Subcutaneous adipose tissue (tissue), 4 donors: ENCODE data around the gene OXT. TPM values are rescaled to one million over a fixed set of nuclear protein-coding genes. Genes with fewer than 3 reads are reported as not detected.

Experiments used
- total RNA-seq, 4 donors: library from RNA; depleted of rRNA; stranded (reverse); fragments of >200 nt; gene quantifications; one replicate each; pipeline ENCODE4 v1.1.0, GENCODE V29; 2016
- TF ChIP-seq, protein P1 (sequence below): fragments of 450-650 bp; IDR thresholded peaks from one replicate; pipeline ENCODE4 v1.5.1; 2016; ENCODE audit warnings: low read depth, mild to moderate bottlenecking, control low read depth, antibody characterized with exemption, moderate library complexity

The OXT gene
- total RNA-seq, 4 donors from 2014 or later: 2.0 to 3.5 (median 2.3) TPM; not detected in 1

DNA sequence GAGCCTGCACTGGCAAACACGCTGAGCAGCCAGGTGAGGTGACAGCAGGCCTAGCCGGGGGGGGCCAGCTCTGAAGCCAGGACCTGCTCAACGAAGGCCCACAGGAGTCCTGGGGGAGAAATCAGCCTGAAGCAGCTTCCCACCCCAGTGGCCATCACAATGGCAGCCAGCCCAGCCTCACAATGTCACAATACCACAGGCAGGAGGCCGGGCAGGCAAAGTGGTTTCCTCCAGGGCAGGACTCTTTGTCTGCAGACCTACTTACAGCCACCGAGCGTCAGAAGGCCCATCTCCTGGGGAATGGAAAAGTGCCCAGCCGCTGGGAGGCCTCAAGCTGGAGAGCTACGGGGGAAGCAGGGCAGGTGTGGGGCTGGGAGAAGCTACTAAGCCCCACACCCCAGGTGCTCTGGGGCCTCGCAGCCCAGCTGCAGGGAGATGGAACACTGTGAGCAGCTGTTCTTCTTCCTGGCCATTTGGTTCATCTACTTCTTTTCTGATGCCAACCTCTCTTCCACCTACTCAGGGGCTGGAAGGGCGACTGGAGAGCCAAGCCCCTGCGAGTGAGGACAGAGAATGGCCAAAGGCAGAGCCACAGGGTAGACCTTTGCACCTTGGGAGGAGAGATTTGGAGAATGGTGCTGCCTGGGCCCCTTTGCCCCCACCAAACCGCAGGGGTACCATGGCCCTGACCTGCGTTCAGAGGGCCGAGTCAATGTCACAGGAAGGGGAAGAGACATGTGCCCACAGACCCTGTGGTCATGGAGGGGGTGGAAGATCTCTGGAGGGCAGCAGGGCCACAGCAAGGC, 35.4 kb downstream of the OXT start:
- TF ChIP-seq, protein P1, sequence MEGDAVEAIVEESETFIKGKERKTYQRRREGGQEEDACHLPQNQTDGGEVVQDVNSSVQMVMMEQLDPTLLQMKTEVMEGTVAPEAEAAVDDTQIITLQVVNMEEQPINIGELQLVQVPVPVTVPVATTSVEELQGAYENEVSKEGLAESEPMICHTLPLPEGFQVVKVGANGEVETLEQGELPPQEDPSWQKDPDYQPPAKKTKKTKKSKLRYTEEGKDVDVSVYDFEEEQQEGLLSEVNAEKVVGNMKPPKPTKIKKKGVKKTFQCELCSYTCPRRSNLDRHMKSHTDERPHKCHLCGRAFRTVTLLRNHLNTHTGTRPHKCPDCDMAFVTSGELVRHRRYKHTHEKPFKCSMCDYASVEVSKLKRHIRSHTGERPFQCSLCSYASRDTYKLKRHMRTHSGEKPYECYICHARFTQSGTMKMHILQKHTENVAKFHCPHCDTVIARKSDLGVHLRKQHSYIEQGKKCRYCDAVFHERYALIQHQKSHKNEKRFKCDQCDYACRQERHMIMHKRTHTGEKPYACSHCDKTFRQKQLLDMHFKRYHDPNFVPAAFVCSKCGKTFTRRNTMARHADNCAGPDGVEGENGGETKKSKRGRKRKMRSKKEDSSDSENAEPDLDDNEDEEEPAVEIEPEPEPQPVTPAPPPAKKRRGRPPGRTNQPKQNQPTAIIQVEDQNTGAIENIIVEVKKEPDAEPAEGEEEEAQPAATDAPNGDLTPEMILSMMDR: no peak

DNA sequence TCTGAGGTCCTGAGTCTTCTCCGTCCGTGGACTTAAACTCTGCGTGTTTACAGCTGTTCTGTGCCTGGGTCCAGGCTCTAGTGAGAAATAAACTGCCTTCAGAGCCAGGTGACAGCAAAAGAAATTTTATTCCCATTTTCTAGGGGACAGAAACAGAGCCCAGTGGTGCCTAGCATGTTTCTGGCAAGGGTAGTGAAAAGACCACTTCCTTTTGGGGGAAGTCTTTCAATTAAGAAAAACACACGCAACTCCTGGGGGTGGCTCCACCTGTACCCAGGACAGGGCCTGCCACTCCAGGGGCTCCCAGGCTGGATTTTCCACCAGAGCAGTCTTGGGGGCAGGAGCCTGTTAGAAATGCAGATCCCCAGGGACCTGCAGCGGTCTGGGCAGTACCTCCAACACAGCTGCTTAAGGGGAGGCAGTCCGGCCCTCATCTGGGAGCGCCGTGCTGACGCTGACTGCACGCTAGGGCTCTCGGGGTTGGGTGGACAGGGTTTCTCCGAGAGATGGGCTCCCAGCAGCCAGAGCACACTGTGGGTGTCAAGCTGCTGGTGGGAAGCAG, 36.1 kb downstream of the OXT start:
- TF ChIP-seq, protein P1: no peak

DNA sequence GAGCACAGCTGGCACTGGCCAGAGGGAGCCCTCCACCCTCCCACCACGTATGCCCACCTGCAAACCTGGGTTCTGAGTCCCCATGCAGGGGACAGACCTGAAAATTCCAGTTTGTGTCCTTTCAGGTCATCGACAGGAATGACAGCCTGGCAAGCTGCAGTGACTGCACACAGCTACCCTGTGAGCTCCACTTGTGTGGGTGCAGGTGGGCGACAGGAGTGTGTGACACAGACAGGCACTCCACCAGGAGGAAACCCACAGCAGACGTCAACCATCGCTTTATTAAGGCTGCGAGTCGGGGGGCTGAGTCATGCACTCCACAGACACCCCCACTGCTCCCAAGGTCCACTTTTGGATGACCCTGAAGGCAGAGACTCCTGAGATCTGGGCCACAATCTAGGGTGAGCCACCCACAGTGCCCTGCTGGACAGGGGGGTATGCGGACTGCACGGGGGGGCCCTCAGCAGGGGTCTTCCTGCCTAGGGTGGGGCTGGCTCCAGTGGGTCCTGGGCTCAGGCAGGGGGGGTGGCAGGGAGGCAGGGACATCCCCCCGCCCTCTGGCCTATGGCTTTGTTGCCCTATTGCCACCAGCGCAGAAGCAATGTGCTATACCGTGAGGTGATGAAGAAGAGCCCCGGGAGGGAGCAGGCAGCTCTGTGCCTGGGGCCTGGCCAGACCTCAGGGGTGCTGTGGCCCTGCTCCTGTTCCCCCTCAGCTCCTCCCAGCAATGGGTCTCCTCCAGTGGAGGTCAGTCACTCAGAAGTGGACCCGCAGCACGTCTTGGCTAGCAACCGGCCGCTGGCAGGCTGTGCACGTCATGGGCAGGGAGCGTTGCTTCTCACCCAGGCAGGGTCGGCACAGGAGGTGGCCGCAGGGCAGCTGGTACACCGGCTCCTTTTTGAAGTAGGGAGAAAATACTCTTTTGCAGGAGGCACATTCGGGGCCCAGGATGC, 38.2 kb downstream of the OXT start:
- TF ChIP-seq, protein P1: no peak

DNA sequence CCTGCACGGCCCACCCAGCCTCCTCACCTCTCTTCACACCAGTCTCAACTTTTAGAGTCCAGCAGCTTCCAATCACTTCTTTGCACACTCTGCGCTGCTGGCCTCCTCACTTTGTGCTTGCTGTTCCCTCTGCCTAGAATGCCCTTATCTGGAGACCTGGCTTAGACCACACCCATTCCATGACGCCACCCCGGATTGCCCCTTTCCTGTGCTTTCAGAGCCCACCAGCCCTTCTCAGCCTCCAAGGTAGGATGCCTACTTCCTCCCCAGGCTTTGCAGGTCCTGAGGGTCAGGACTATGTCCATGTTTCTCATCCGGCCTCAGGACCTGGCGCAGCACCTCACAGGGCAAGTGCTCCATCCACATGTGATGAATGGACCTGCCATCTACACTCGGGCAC, 40.1 kb downstream of the OXT start:
- TF ChIP-seq, protein P1: no peak

DNA sequence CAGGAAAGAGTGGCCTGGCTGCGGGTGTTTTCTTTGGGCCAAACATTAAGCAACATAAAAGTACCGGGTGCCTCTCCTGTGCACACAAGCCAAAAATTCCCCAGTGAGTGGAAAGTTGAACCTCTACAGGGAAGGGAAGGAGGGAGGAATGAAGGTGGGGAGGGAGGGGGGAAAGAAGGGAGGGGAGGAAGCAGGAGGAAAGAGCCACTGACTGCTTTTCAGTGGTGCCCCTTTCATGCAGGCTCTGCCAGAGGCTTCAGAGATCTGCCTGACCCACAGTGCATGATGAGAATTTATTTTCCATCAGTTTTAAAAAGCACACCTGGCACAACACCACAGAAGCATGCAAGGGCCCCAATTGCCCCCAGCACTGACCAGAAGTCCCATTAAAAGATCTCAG, 40.6 kb downstream of the OXT start:
- TF ChIP-seq, protein P1: no peak

DNA sequence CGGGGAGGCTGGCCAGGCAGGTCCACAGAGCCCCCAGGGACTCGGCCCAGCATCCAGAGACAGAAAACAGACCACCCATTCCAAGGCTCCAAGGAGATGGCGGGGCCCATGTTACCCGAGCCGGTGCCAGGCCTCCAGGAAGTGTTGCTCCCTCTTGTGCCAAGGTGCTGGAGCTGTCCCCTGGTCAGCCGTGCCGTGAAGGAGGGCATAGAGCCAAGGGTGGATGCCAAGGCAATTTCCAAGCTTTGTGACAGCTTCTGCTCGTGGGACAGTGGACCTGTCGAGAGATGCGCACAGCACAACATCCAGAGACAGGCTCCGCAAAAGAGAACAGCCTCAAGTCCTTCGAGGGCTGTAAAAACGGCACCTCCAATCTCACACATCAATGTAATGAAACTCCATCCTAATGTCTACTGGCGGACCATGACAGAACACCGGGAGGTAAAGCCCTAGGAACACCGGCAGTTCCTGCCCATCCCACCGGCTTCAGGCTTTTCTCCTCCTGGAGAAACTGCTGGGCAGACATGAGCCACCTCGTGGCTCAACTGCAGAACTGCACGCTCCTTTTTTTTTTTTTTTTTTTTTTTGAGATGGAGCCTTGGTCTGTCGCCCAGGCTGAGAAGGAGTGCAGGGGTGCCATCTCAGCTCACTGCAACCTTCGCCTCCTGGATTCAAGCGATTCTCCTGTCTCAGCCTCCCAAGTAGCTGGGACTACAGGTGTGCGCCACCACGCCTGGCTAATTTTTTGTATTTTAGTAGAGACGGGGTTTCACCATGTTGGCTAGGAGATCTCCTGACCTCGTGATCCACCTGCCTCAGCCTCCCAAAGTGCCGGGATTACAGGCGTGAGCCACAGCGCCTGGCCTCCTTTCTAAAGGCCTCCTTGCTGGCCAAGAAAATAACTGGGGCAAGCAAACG, 44.0 kb downstream of the OXT start:
- TF ChIP-seq, protein P1: no peak
